Urothelium cell line (cell line): ENCODE measurements around the gene POU6F2.
"Not testable (repeated sequence)": the region's sequence is repeated elsewhere in the genome, so short reads cannot be mapped to it uniquely, and the experiment has no call there.

Experiments
- DNase-seq: peaks from one replicate; pipeline ENCODE4 v3.0.0; 2011; ENCODE audit warnings: low spot score, mixed read lengths
- FAIRE-seq: peaks from 2 replicates; lab custom pipeline; 2011; peaks lifted over from hg19 to GRCh38; lab: Jason Lieb, UNC

POU6F2 gene

GRCh38 chr7:38977685-38978084 is at the start of gene POU6F2:
Gene POU6F2 (plus strand): TSS chr7:38977909. CDS start chr7:38977954, 45 bp downstream.
- DNase-seq (no peak), FAIRE-seq (peak; percentile 37)

GRCh38 chr7:38928506-38928905 is 49.2 kb upstream of the POU6F2 start:
- FAIRE-seq (no peak), DNase-seq (no peak)

- FAIRE-seq (no peak), DNase-seq (no peak)
These were observed 48.1 kb upstream of the POU6F2 start for GRCh38 chr7:38929460-38930171.

- no peak for FAIRE-seq
- peak; percentile 58 for DNase-seq
These were observed 45.1 kb upstream of the POU6F2 start for GRCh38 chr7:38932509-38933168.

GRCh38 chr7:38934051-38934450 is 43.7 kb upstream of the POU6F2 start:
- no peak for DNase-seq
- FAIRE-seq = no peak

DNA sequence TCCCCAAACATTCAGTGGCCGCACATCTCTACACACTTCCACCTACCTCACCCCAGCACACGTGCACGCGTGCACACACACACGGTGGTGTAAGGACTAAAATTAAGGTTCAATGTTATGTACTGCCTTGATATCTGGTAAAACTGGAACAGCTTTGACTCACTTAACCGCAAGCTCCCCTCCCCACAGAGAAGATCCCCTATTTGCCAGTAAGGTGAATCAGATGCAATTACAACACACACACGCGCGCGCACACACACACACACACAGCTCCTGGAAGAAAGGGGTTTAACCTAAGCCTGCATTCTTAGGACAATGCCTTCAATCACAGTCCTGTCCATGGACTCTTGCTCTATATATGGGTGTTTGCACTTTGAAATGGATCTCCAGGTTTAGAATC is 43.2 kb upstream of the POU6F2 start:
- DNase-seq (no peak), FAIRE-seq (peak; percentile 90)

DNA sequence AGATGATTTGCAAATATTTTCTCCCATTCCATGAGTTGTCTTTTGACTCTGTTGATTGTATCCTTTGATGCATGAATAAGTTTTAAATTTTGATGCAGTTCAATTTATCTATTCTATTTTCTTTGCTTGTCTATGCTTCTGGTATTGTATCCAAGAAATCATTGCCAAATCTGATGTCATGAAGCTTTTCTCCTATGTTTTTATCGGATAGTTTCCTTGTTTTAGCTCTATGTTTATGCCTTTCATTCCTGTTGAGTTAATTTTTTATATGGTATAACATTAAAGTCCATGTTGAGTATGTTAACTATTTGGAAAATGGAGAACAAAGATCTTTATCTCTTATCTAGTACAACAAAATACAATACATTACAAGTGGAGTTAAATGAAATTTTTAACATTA is 41.1 kb upstream of the POU6F2 start:
- FAIRE-seq = no peak

DNA sequence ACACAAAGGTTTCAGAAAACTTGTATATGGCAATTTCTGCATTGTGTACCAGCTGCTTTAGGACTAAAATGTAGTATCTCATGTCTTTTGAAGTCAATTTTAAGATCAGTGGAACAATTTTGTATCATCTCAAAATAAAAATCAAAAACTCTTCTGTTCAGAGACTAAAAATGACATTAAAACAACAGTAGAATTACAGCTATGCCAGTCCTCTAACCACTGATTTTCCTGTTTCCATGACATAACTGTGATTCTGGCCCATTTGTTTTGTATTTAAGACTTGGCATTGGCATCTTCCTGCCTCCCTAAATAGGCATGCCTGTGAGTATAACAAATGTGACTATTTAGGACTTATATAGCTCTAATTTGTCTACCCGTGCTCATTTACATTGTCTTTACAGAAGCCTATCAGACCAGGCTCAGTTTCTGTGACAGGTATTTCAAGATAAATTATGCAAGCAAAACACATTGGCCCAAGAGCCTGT is 39.7 kb upstream of the POU6F2 start:
- FAIRE-seq = no peak
- DNase-seq = no peak

More for the DNA sequence above, 41.1 kb upstream of the POU6F2 start:
- DNase-seq = no peak

DNA sequence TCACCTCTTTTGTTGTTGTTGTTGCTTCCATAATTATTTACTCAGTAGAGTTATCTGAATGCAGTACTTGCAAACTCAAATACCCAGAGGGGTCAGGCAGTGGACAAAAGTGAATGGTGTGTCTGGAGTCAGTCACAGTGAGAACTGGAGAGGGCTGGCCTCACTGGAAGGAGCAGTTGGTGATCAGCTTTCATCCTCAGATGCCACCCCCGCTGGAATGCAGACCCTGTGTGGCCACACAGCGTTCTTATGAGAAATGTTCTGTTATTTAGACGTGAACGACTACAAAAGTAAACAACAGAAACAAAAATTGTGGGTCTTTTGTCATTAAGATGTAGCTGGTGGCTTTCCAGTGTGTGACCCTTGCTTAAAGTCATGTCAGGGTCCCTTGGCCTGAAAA is 39.1 kb upstream of the POU6F2 start:
- no peak for FAIRE-seq
- no peak for DNase-seq

DNA sequence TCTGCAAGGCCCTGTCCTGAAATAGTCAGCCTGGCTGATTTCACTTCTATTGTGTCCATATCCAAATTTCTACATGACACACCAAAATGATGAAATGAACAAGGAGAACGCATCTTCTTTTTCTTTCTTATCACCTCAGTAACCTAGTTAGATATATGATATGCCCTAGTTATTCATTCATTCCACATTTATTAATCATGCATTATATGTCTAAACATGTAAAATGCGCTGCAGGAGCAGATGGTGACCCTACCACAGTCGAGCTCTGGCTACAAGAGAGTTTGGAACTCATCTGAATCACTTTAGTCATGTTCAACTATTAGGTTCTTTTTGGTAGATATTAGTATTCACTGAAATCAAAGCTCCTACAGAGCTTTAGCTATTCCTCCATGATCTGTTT is 36.9 kb upstream of the POU6F2 start:
- DNase-seq (no peak), FAIRE-seq (no peak)

GRCh38 chr7:38942431-38943051 is 35.2 kb upstream of the POU6F2 start:
- FAIRE-seq = no peak
- no peak for DNase-seq

- FAIRE-seq = peak; percentile 52
- DNase-seq = not testable (repeated sequence)
These were observed 30.2 kb upstream of the POU6F2 start for GRCh38 chr7:38947541-38947940.

- no peak for FAIRE-seq
These were observed 27.4 kb upstream of the POU6F2 start for GRCh38 chr7:38950309-38950708.

DNA sequence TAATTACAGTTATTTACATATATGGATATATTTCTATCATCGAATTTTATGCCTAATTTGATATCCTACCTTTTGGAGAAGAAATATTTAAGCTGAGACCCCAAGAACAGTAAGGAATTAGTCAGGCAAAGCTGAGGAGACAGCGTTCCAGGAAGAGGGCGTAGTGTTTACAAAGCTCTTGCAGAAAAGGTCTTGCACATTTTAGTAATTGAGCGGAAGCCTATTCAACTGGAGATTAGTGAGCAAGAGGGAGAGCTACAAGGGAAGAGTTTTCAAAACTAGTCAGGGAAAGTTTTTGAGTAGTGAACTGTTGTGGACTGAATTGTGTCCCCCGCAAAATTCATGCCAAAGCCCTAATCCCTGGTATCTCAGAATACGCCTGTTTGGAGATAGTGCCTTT is 26.5 kb upstream of the POU6F2 start:
- no peak for DNase-seq
- FAIRE-seq = no peak

More at GRCh38 chr7:38950309-38950708, 27.4 kb upstream of the POU6F2 start:
- no peak for DNase-seq

GRCh38 chr7:38953227-38953626 is 24.5 kb upstream of the POU6F2 start:
- no peak for FAIRE-seq
- no peak for DNase-seq

DNA sequence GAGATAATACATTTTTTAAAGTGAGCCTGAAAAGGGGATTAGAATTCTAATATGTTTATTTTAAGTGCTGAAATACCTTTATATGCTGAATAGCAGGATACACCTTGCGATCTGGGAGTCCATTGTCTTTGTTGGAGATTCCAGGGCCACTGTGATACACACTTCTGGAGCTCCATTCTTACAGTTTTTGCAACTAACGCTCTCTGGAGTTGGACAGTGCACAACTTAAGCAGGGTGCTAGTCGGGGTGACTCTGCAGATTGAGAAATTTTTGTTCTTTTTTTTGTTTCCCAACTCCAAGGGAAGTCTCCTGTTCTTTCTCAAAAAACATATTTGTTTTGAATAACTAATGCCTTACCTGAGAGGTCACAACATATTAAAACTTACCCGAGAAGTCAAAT is 23.7 kb upstream of the POU6F2 start:
- FAIRE-seq (no peak), DNase-seq (no peak)

DNA sequence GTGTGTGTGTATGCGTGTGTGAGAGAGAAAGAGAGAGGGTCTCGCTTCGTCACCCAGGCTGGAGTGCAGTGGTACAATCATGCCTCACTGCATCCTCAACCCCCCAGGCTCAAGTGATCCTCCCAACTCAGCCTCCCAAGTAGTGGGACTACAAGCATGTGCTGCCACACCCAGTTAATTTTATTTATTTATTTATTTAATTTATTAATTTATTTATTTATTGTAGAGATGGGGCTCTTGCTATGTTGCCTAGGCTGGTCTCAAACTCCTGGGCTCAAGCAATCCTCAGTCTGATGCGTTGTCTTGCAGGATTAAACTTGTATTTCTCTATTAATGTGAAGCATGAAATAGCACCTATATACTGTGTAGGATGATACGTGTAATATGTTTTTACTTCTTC is 21.8 kb upstream of the POU6F2 start:
- FAIRE-seq = no peak
- DNase-seq = no peak

- no peak for DNase-seq
- FAIRE-seq = no peak
These were observed 15.7 kb upstream of the POU6F2 start for GRCh38 chr7:38962028-38962427.

GRCh38 chr7:38964921-38965320 is 12.8 kb upstream of the POU6F2 start:
- DNase-seq (no peak), FAIRE-seq (no peak)

GRCh38 chr7:38973760-38974159 is 3.9 kb upstream of the POU6F2 start:
- DNase-seq = peak; percentile 44
- FAIRE-seq = no peak

- DNase-seq = no peak
- no peak for FAIRE-seq
These were observed 1.7 kb upstream of the POU6F2 start for GRCh38 chr7:38975944-38976392.

- no peak for DNase-seq
- FAIRE-seq = no peak
These were observed 782 bp downstream of the POU6F2 start for GRCh38 chr7:38978491-38978890.
